ENCODE data around the gene METTL8. TPM values are rescaled to one million over a fixed set of nuclear protein-coding genes. Genes with fewer than 3 reads are reported as not detected.

METTL8 gene
- total RNA-seq, 1 donor from 2014 or later, result 22.9 TPM

DNA sequence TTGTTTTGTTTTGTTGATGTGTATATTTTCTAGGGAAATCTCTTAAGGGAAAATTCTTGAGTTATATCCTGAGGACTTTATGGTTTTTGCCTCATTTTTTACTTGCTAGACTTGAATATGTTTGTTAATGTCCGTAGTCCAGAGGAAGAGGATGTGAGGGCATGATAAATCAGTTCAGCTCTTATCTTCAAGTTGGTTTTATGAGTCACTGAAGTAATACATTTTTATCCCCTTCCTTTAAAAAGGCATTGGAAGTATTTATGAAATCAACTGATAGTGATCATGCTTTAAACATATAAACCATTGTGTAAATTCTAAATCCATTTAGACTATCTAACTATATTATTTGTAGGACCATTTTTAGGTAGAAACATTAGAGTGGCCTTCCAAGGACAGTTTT is 44.6 kb upstream of the METTL8 start:
- TF ChIP-seq, protein P1, sequence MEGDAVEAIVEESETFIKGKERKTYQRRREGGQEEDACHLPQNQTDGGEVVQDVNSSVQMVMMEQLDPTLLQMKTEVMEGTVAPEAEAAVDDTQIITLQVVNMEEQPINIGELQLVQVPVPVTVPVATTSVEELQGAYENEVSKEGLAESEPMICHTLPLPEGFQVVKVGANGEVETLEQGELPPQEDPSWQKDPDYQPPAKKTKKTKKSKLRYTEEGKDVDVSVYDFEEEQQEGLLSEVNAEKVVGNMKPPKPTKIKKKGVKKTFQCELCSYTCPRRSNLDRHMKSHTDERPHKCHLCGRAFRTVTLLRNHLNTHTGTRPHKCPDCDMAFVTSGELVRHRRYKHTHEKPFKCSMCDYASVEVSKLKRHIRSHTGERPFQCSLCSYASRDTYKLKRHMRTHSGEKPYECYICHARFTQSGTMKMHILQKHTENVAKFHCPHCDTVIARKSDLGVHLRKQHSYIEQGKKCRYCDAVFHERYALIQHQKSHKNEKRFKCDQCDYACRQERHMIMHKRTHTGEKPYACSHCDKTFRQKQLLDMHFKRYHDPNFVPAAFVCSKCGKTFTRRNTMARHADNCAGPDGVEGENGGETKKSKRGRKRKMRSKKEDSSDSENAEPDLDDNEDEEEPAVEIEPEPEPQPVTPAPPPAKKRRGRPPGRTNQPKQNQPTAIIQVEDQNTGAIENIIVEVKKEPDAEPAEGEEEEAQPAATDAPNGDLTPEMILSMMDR (IDR thresholded peaks at IDR 0.05), result no peak
- CTCF ChIA-PET, result no interaction called here
- no peak for ATAC-seq (ENCODE audit: low read depth)
- Mint-ChIP-seq H3K27ac (no peak overlapping the region), H3K36me3 (ENCODE audit: low read depth) (peaks cover 83% of the 10 kb centered on the region), H3K4me3 (no peak overlapping the region), H3K27me3 (no peaks in the 10 kb centered on the region), H3K4me1 (no peaks in the 10 kb centered on the region), H3K9me3 (no peaks in the 10 kb centered on the region)
- intact Hi-C loops (cut with micrococcal nuclease), result no loop called here
- POLR2A ChIA-PET, result no interaction called here
- DNase-seq, result no peak

DNA sequence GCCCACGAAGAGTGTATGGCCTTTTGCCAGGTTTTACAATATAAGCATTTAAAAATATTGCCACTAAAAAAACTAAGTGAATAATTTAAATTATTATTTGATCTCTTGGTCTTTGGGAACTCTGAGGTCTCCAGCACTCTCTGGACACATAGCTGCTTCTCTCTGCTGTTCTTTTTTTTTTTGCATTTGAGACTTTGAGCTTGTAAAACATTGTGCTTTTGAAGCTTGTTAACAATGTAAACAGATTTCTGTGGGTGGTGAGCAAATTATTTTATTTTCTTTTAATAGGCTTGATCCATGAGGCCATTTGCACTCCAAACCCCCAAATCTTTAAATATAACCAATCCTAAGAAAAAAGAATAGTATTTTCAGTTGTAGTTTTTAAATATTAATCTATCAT is 42.2 kb upstream of the METTL8 start:
- CTCF ChIA-PET, result no interaction called here
- intact Hi-C loops (cut with micrococcal nuclease), result no loop called here
- Mint-ChIP-seq H3K27ac (no peak overlapping the region), H3K4me3 (no peak overlapping the region), H3K4me1 (no peaks in the 10 kb centered on the region), H3K27me3 (no peaks in the 10 kb centered on the region), H3K36me3 (ENCODE audit: low read depth) (peaks cover 74% of the 10 kb centered on the region), H3K9me3 (no peaks in the 10 kb centered on the region)
- no peak for ATAC-seq (ENCODE audit: low read depth)
- no peak for DNase-seq
- POLR2A ChIA-PET, result no interaction called here
- TF ChIP-seq, protein P1 (IDR thresholded peaks at IDR 0.05), result no peak

DNA sequence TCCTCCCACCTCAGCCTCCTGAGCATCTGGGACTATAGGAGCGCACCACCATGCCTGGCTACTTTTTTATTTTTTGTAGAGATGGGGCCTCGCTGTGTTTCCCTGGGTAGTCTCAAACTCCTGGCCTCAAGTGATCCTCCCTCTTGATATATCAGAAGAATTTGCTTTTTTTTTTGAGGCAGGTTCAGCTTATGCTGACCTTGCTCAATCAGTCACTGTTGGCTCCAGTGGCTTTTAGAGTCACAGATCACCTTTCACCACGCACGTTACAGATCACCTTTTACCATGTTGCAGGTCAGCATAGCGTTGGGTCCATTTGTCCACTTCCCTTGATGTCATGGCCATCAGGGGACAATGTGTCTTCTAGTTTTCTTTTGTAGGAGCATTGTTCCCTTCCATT is 36.3 kb upstream of the METTL8 start:
- Mint-ChIP-seq H3K36me3 (ENCODE audit: low read depth) (peaks cover 66% of the 10 kb centered on the region), H3K27me3 (no peaks in the 10 kb centered on the region), H3K27ac (no peak overlapping the region), H3K4me1 (no peaks in the 10 kb centered on the region), H3K9me3 (no peaks in the 10 kb centered on the region), H3K4me3 (no peak overlapping the region)
- TF ChIP-seq, protein P1 (IDR thresholded peaks at IDR 0.05), result no peak
- POLR2A ChIA-PET, result no interaction called here
- DNase-seq (no peak), ATAC-seq (ENCODE audit: low read depth) (no peak)
- intact Hi-C loops (cut with micrococcal nuclease), result no loop called here
- CTCF ChIA-PET, result no interaction called here

DNA sequence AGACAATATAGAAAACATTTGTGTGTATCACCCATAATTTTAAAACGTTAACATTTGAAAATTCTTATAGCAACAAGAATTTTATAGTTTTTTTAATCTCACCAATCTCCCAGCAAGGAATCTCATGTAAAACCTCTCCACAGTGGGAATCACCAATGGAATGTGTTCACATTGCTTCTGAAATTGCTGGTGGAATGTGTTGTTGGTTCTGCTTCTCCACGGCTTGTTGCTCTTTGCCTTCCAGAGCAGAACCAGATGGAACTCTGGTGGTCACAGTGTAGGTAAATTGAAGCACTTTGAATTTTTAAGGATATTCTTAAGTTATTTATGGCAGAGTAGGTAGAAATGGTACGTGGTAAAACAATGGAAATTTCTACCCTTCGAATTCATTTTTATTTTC is 35.4 kb upstream of the METTL8 start:
- intact Hi-C loops (cut with micrococcal nuclease), result no loop called here
- CTCF ChIA-PET, result no interaction called here
- Mint-ChIP-seq H3K4me3 (no peak overlapping the region), H3K9me3 (no peaks in the 10 kb centered on the region), H3K27me3 (no peaks in the 10 kb centered on the region), H3K36me3 (ENCODE audit: low read depth) (peaks cover 61% of the 10 kb centered on the region), H3K4me1 (no peaks in the 10 kb centered on the region), H3K27ac (no peak overlapping the region)
- DNase-seq, result no peak
- no peak for ATAC-seq (ENCODE audit: low read depth)
- TF ChIP-seq, protein P1 (IDR thresholded peaks at IDR 0.05), result no peak
- POLR2A ChIA-PET, result no interaction called here

DNA sequence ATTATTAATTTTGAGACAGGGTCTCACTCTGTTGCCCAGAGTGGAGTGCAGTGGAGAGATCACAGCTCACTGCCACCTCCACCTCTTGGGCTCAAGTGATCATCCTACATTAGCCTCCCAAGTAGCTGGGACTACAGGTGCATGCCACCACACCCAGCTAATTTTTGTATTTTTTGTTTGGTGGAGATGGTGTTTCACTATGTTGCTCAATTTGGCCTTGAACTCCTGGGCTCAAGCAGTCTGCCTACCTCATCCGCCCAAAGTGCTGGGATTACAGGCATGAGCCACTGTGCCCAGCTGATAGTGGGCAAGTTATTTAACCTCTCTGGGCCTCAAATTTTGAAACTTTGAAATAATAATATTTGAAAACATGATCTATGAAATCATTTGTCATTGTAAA is 26.7 kb upstream of the METTL8 start:
- TF ChIP-seq, protein P1 (IDR thresholded peaks at IDR 0.05), result no peak
- intact Hi-C loops (cut with micrococcal nuclease), result no loop called here
- Mint-ChIP-seq H3K36me3 (ENCODE audit: low read depth) (peaks cover 59% of the 10 kb centered on the region), H3K4me3 (no peak overlapping the region), H3K27me3 (no peaks in the 10 kb centered on the region), H3K27ac (no peak overlapping the region), H3K4me1 (no peaks in the 10 kb centered on the region), H3K9me3 (peaks cover 8% of the 10 kb centered on the region)
- no peak for DNase-seq
- no peak for ATAC-seq (ENCODE audit: low read depth)
- ChIA-PET POLR2A (no interaction called here), CTCF (no interaction called here)
